ENCODE data around the gene CCT4. TPM values are rescaled to one million over a fixed set of nuclear protein-coding genes. Genes with fewer than 3 reads are reported as not detected.

The CCT4 gene
- polyA plus RNA-seq, 4 donors, result 168 to 186 (median 178) TPM

Other genes starting within 250 kb of the CCT4 start
- gene FAM161A, start 34.6 kb downstream of the CCT4 start, polyA plus RNA-seq (ENCODE audit: insufficient read length in 4 of 4), result 10 to 100 TPM; 16.4 to 22.9 (median 17.7) TPM
- 10 to 100 TPM; 56.6 to 79.8 (median 76.0) TPM for gene COMMD1, start 17.0 kb upstream of the CCT4 start, polyA plus RNA-seq (ENCODE audit: insufficient read length in 4 of 4)

Data from right renal pelvis (tissue), 4 donors.